ENCODE data around the gene PIWIL4.

Gene PIWIL4

GRCh38 chr11:94656968-94657367, 89.8 kb downstream of the PIWIL4 start:
- H3K4me3 ChIP-seq (ENCODE audit: low read depth, low read length): no peak overlapping the region
- no peaks in the 10 kb centered on the region for H3K36me3 ChIP-seq
- H3K27me3 ChIP-seq (ENCODE audit: insufficient read depth, low read depth, severe bottlenecking): no peaks in the 10 kb centered on the region
- H3K27ac ChIP-seq: no peak overlapping the region
- no peak for TF ChIP-seq CTCF (IDR thresholded peaks at IDR 0.05; ENCODE audit: low read depth, low read length)
- DNase-seq: no peak
- H3K9me3 ChIP-seq (ENCODE audit: severe bottlenecking): no peaks in the 10 kb centered on the region

- Histone ChIP-seq H3K27ac (no peak overlapping the region), H3K4me3 (ENCODE audit: low read depth, low read length) (no peak overlapping the region), H3K9me3 (ENCODE audit: severe bottlenecking) (no peaks in the 10 kb centered on the region), H3K27me3 (ENCODE audit: insufficient read depth, low read depth, severe bottlenecking) (no peaks in the 10 kb centered on the region), H3K36me3 (no peaks in the 10 kb centered on the region)
- no peak for TF ChIP-seq CTCF (IDR thresholded peaks at IDR 0.05; ENCODE audit: low read depth, low read length)
- no peak for DNase-seq
Observed at GRCh38 chr11:94657629-94658028, 90.5 kb downstream of the PIWIL4 start.

- H3K27me3 ChIP-seq (ENCODE audit: insufficient read depth, low read depth, severe bottlenecking): no peaks in the 10 kb centered on the region
- no peaks in the 10 kb centered on the region for H3K36me3 ChIP-seq
- H3K4me3 ChIP-seq (ENCODE audit: low read depth, low read length): no peak overlapping the region
- no peak for DNase-seq
- no peak overlapping the region for H3K27ac ChIP-seq
- TF ChIP-seq CTCF (IDR thresholded peaks at IDR 0.05; ENCODE audit: low read depth, low read length): no peak
- H3K9me3 ChIP-seq (ENCODE audit: severe bottlenecking): no peaks in the 10 kb centered on the region
Observed at GRCh38 chr11:94658386-94658785, 91.2 kb downstream of the PIWIL4 start.

- Histone ChIP-seq H3K4me3 (ENCODE audit: low read depth, low read length) (no peak overlapping the region), H3K27ac (no peak overlapping the region), H3K27me3 (ENCODE audit: insufficient read depth, low read depth, severe bottlenecking) (no peaks in the 10 kb centered on the region), H3K9me3 (ENCODE audit: severe bottlenecking) (no peaks in the 10 kb centered on the region), H3K36me3 (no peaks in the 10 kb centered on the region)
- no peak for TF ChIP-seq CTCF (IDR thresholded peaks at IDR 0.05; ENCODE audit: low read depth, low read length)
- no peak for DNase-seq
Observed at GRCh38 chr11:94658888-94659287, 91.7 kb downstream of the PIWIL4 start.

GRCh38 chr11:94661444-94661843, 94.3 kb downstream of the PIWIL4 start:
- no peak overlapping the region for H3K27ac ChIP-seq
- no peaks in the 10 kb centered on the region for H3K27me3 ChIP-seq (ENCODE audit: insufficient read depth, low read depth, severe bottlenecking)
- H3K9me3 ChIP-seq (ENCODE audit: severe bottlenecking): no peaks in the 10 kb centered on the region
- no peaks in the 10 kb centered on the region for H3K36me3 ChIP-seq
- TF ChIP-seq CTCF (IDR thresholded peaks at IDR 0.05; ENCODE audit: low read depth, low read length): no peak
- no peak for DNase-seq
- H3K4me3 ChIP-seq (ENCODE audit: low read depth, low read length): no peak overlapping the region

GRCh38 chr11:94662065-94662779, 95.1 kb downstream of the PIWIL4 start:
- Histone ChIP-seq H3K4me3 (ENCODE audit: low read depth, low read length) (no peak overlapping the region), H3K36me3 (no peaks in the 10 kb centered on the region), H3K27me3 (ENCODE audit: insufficient read depth, low read depth, severe bottlenecking) (no peaks in the 10 kb centered on the region), H3K27ac (no peak overlapping the region), H3K9me3 (ENCODE audit: severe bottlenecking) (no peaks in the 10 kb centered on the region)
- no peak for TF ChIP-seq CTCF (IDR thresholded peaks at IDR 0.05; ENCODE audit: low read depth, low read length)
- DNase-seq: no peak
